ENCODE results near the gene QPCT.

QPCT gene

GRCh38 chr2:37324786-37325624 is 19.4 kb upstream of the QPCT start, which contains the start of gene PRKD3:
Gene PRKD3 (minus strand): TSS chr2:37324833. CDS start chr2:37316524, 8,309 bp downstream.
- peak in 1 of 2 donors; percentile 62 for DNase-seq (ENCODE audit: low read depth in 2 of 2)

- no peak for DNase-seq (ENCODE audit: low read depth in 2 of 2)
Measured at GRCh38 chr2:37325625-37326071, 18.8 kb upstream of the QPCT start.

GRCh38 chr2:37326285-37326684 is 18.1 kb upstream of the QPCT start:
- DNase-seq (ENCODE audit: low read depth in 2 of 2), result no peak

- no peak for DNase-seq (ENCODE audit: low read depth in 2 of 2)
Measured at GRCh38 chr2:37326866-37327634, 17.4 kb upstream of the QPCT start.

- DNase-seq (ENCODE audit: low read depth in 2 of 2), result no peak
Measured at GRCh38 chr2:37330681-37331080, 13.7 kb upstream of the QPCT start.

- DNase-seq (ENCODE audit: low read depth in 2 of 2), result no peak
Measured at GRCh38 chr2:37332560-37332959, 11.9 kb upstream of the QPCT start.

GRCh38 chr2:37333256-37333655 is 11.2 kb upstream of the QPCT start:
- no peak for DNase-seq (ENCODE audit: low read depth in 2 of 2)

GRCh38 chr2:37335604-37336003 is 8.8 kb upstream of the QPCT start:
- DNase-seq (ENCODE audit: low read depth in 2 of 2), result no peak

- DNase-seq (ENCODE audit: low read depth in 2 of 2), result no peak
Measured at GRCh38 chr2:37337620-37338280, 6.7 kb upstream of the QPCT start.

- DNase-seq (ENCODE audit: low read depth in 2 of 2), result no peak
Measured at GRCh38 chr2:37338933-37339332, 5.5 kb upstream of the QPCT start.

GRCh38 chr2:37340637-37341036 is 3.8 kb upstream of the QPCT start:
- no peak for DNase-seq (ENCODE audit: low read depth in 2 of 2)

- DNase-seq (ENCODE audit: low read depth in 2 of 2), result no peak
Measured at GRCh38 chr2:37342591-37343220, 1.7 kb upstream of the QPCT start.

GRCh38 chr2:37343537-37344434 is 644 bp upstream of the QPCT start:
- DNase-seq (ENCODE audit: low read depth in 2 of 2), result no peak

GRCh38 chr2:37348155-37348554 is 3.7 kb downstream of the QPCT start:
- DNase-seq (ENCODE audit: low read depth in 2 of 2), result no peak

- no peak for DNase-seq (ENCODE audit: low read depth in 2 of 2)
Measured at GRCh38 chr2:37349231-37349860, 4.9 kb downstream of the QPCT start.

- DNase-seq (ENCODE audit: low read depth in 2 of 2), result no peak
Measured at GRCh38 chr2:37350034-37350433, 5.6 kb downstream of the QPCT start.

GRCh38 chr2:37354531-37354930 is 10.1 kb downstream of the QPCT start:
- DNase-seq (ENCODE audit: low read depth in 2 of 2), result no peak

- no peak for DNase-seq (ENCODE audit: low read depth in 2 of 2)
Measured at GRCh38 chr2:37355735-37356134, 11.3 kb downstream of the QPCT start.

- no peak for DNase-seq (ENCODE audit: low read depth in 2 of 2)
Measured at GRCh38 chr2:37356299-37356698, 11.9 kb downstream of the QPCT start.

GRCh38 chr2:37357069-37357468 is 12.6 kb downstream of the QPCT start:
- DNase-seq (ENCODE audit: low read depth in 2 of 2), result no peak

Data from stimulated activated CD8-positive, alpha-beta memory T cell treated with anti-CD3 and anti-CD28 coated beads, Interleukin-15, amount 100 ng/mL, for 4 hours (primary cell).